Hepatocyte (in vitro differentiated cells): ENCODE data around the gene HOXD8. TPM values are rescaled to one million over a fixed set of nuclear protein-coding genes. Genes with fewer than 3 reads are reported as not detected.

ENCODE experiments used
- DNase-seq: peaks from one replicate; pipeline ENCODE4 v3.0.0-alpha.2; 2016; ENCODE audit warnings: low spot score
- H2AFZ ChIP-seq: fragments of 200-600 bp; sonication (generic); 2 replicates; pipeline ENCODE4 v1.6.0; 2016; ENCODE audit warnings: antibody characterized with exemption, mild to moderate bottlenecking
- H3K27ac ChIP-seq: fragments of 200-600 bp; sonication (generic); 2 replicates; pipeline ENCODE4 v1.5.1; 2016; ENCODE audit warnings: mild to moderate bottlenecking
- H3K27me3 ChIP-seq: fragments of 200-600 bp; sonication (generic); 2 replicates; pipeline ENCODE4 v1.6.1; 2016
- H3K36me3 ChIP-seq: fragments of 200-600 bp; sonication (generic); replicated peaks from 2 replicates; pipeline ENCODE4 v1.5.1; 2016; ENCODE audit warnings: low read depth; ENCODE audit not compliant: insufficient read depth
- H3K4me1 ChIP-seq: fragments of 200-600 bp; sonication (generic); 2 replicates; pipeline ENCODE4 v1.5.1; 2016; ENCODE audit warnings: mild to moderate bottlenecking, moderate library complexity; ENCODE audit not compliant: insufficient read depth
- H3K4me2 ChIP-seq: fragments of 200-600 bp; sonication (generic); 2 replicates; pipeline ENCODE4 v1.6.0; 2016
- H3K4me3 ChIP-seq: fragments of 200-600 bp; sonication (generic); 2 replicates; pipeline ENCODE4 v1.5.1; 2016; ENCODE audit warnings: mild to moderate bottlenecking
- H3K79me2 ChIP-seq: fragments of 200-600 bp; sonication (generic); 2 replicates; pipeline ENCODE4 v1.6.0; 2017; ENCODE audit warnings: mild to moderate bottlenecking
- H3K9me2 ChIP-seq: fragments of 200-600 bp; sonication (generic); replicated peaks from 2 replicates; pipeline ENCODE4 v1.6.0; 2017; ENCODE audit warnings: mild to moderate bottlenecking; ENCODE audit not compliant: insufficient read depth
- H3K9me3 ChIP-seq: fragments of 200-600 bp; sonication (generic); 2 replicates; pipeline ENCODE4 v1.5.1; 2016; ENCODE audit warnings: low read depth, mild to moderate bottlenecking
- H4K20me1 ChIP-seq: fragments of 200-600 bp; sonication (generic); 2 replicates; pipeline ENCODE4 v1.6.0; 2016; ENCODE audit warnings: mild to moderate bottlenecking; ENCODE audit not compliant: insufficient read depth, poor library complexity, severe bottlenecking
- EZH2 ChIP-seq: fragments of 200-600 bp; sonication (generic); IDR thresholded peaks from 2 replicates; pipeline ENCODE4 v1.6.1; 2016; ENCODE audit warnings: antibody characterized with exemption, mild to moderate bottlenecking, borderline replicate concordance
- EZH2phosphoT487 ChIP-seq: fragments of 200-600 bp; sonication (generic); IDR thresholded peaks from one replicate; pipeline ENCODE4 v1.6.1; 2018; ENCODE audit warnings: antibody characterized with exemption, mild to moderate bottlenecking, low read depth, moderate library complexity; ENCODE audit not compliant: unreplicated experiment, severe bottlenecking
- WGBS: methylation state at CpG from one replicate; pipeline ENCODE4 v1.1.6; 2016; ENCODE audit warnings: low lambda C conversion rate; ENCODE audit errors: missing lambda C conversion rate; 5-methylcytosine and 5-hydroxymethylcytosine counted together
- polyA plus RNA-seq: library from polyadenylated mRNA; unstranded; fragments of >200 nt; fragmentation: Nextera tagmentation; extraction: Ambion mirVana; gene quantifications from 2 replicates; pipeline ENCODE4 v1.2.1, GENCODE V29; 2016
- total RNA-seq: library from RNA; depleted of rRNA; stranded (reverse); fragments of >200 nt; gene quantifications from 2 replicates; pipeline ENCODE4 v1.2.3, GENCODE V29; 2014
- TF ChIP-seq, protein P1 (sequence below): fragments of 200-600 bp; sonication (generic); IDR thresholded peaks from 2 replicates; pipeline ENCODE4 v1.5.1; 2016; ENCODE audit warnings: antibody characterized with exemption, mild to moderate bottlenecking; ENCODE audit not compliant: poor library complexity

HOXD8 gene
- total and polyA plus RNA-seq, 2 experiments from 2014 or later, result 1.3 TPM; not detected in 1

- Histone ChIP-seq H3K79me2 (no peaks in the 10 kb centered on the region), H4K20me1 (no peaks in the 10 kb centered on the region), H3K4me3 (no peak overlapping the region), H3K9me2 (no peaks in the 10 kb centered on the region), H2AFZ (peak overlapping the region; percentile 49), H3K27ac (no peak overlapping the region), H3K27me3 (peaks cover 100% of the 10 kb centered on the region), H3K4me2 (peak overlapping the region; percentile 70), H3K4me1 (peaks cover 13% of the 10 kb centered on the region), H3K9me3 (no peaks in the 10 kb centered on the region), H3K36me3 (no peaks in the 10 kb centered on the region)
- no peak for DNase-seq
- WGBS, result 6% methylated on average over 26 of the region's 26 CpGs
- TF ChIP-seq, protein P1, sequence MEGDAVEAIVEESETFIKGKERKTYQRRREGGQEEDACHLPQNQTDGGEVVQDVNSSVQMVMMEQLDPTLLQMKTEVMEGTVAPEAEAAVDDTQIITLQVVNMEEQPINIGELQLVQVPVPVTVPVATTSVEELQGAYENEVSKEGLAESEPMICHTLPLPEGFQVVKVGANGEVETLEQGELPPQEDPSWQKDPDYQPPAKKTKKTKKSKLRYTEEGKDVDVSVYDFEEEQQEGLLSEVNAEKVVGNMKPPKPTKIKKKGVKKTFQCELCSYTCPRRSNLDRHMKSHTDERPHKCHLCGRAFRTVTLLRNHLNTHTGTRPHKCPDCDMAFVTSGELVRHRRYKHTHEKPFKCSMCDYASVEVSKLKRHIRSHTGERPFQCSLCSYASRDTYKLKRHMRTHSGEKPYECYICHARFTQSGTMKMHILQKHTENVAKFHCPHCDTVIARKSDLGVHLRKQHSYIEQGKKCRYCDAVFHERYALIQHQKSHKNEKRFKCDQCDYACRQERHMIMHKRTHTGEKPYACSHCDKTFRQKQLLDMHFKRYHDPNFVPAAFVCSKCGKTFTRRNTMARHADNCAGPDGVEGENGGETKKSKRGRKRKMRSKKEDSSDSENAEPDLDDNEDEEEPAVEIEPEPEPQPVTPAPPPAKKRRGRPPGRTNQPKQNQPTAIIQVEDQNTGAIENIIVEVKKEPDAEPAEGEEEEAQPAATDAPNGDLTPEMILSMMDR, result no peak
- TF ChIP-seq EZH2 (peak; percentile 80), EZH2phosphoT487 (peak; percentile 72)
Observed at GRCh38 chr2:176165370-176166050, 36.0 kb downstream of the HOXD8 start.

DNA sequence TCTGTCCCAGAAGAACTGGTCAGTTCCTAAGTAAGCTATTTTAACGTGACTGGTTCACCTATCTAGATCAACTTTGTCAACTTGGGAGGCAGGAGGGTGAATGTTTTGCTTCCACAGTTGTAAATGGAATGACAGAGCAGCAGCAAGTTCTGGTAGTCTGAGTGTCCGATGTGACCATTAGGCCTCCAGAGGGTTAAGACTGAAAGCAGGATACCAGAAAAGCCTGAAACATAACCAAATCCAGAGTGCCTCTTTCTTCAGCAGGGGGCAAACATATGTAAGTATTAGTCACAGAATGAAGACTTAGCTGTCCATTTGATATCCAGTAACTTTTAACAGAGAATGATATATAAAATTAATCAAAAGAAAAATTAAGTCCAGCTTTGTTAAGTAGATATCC, 36.8 kb downstream of the HOXD8 start:
- Histone ChIP-seq H3K4me2 (no peak overlapping the region), H3K79me2 (no peaks in the 10 kb centered on the region), H2AFZ (no peak overlapping the region), H4K20me1 (no peaks in the 10 kb centered on the region), H3K36me3 (no peaks in the 10 kb centered on the region), H3K9me2 (no peaks in the 10 kb centered on the region), H3K9me3 (no peaks in the 10 kb centered on the region), H3K4me3 (no peak overlapping the region), H3K4me1 (peaks cover 10% of the 10 kb centered on the region), H3K27ac (no peak overlapping the region), H3K27me3 (peaks cover 100% of the 10 kb centered on the region)
- DNase-seq, result no peak
- 27% methylated on average over 2 of the region's 2 CpGs for WGBS
- TF ChIP-seq EZH2 (no peak), EZH2phosphoT487 (no peak)
- TF ChIP-seq, protein P1, result no peak

DNA sequence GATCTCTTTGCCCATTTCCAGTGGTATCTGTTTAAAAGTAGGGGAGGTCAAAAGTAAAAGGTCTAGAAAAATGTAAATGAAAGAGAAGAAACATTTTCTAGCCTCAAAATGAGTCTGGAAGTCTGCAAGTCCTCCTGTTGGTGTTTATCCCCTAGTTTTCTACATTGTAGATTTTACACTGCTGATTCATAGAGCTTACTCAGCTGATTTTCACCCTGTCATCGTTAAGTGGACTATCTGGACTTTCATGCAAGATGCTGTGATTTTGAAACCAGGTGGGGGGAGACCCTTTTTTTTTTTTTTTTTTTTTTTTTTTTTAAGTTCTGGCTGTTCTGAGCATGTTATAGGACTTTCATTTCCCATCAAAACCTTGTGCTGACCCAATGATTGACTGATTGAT, 37.9 kb downstream of the HOXD8 start:
- peaks cover 8% of the 10 kb centered on the region for H3K4me1 ChIP-seq
- 61% methylated on average over 1 of the region's 1 CpG for WGBS
- TF ChIP-seq, protein P1, result no peak
- TF ChIP-seq EZH2 (no peak), EZH2phosphoT487 (no peak)
- H3K4me3 ChIP-seq, result no peak overlapping the region
- no peaks in the 10 kb centered on the region for H3K9me2 ChIP-seq
- H2AFZ ChIP-seq, result no peak overlapping the region
- peaks cover 100% of the 10 kb centered on the region for H3K27me3 ChIP-seq
- no peak for DNase-seq
- H3K27ac ChIP-seq, result no peak overlapping the region
- H3K36me3 ChIP-seq, result no peaks in the 10 kb centered on the region
- no peaks in the 10 kb centered on the region for H3K79me2 ChIP-seq
- no peaks in the 10 kb centered on the region for H3K9me3 ChIP-seq
- no peaks in the 10 kb centered on the region for H4K20me1 ChIP-seq
- no peak overlapping the region for H3K4me2 ChIP-seq
